Immature natural killer cell (primary cell): ENCODE data around the gene EVPL. TPM values are rescaled to one million over a fixed set of nuclear protein-coding genes. Genes with fewer than 3 reads are reported as not detected.

ENCODE experiments used
- DNase-seq, 3 donors: peaks; one replicate each; pipeline ENCODE4 v3.0.0; 2022; ENCODE audit warnings: mixed read lengths in 1 of 3
- H3K27ac Mint-ChIP-seq, 6 donors: one replicate each; pipeline ENCODE4 v1.8.0; 2020; ENCODE audit warnings: mixed read lengths in 6 of 6, mild to moderate bottlenecking in 5 of 6, inconsistent platforms in 4 of 6, moderate library complexity in 3 of 6
- H3K27me3 Mint-ChIP-seq, 3 donors: one replicate each; pipeline ENCODE4 v1.8.0; 2020 to 2021; ENCODE audit warnings: low read depth in 3 of 3, mild to moderate bottlenecking in 3 of 3, mixed read lengths in 3 of 3, moderate library complexity in 3 of 3, inconsistent platforms in 1 of 3
- H3K36me3 Mint-ChIP-seq, 3 donors: one replicate each; pipeline ENCODE4 v1.8.0; 2020; ENCODE audit warnings: mixed read lengths in 3 of 3, inconsistent platforms in 2 of 3, mild to moderate bottlenecking in 2 of 3
- H3K4me1 Mint-ChIP-seq, 2 donors: one replicate each; pipeline ENCODE4 v1.8.0; 2020; ENCODE audit warnings: inconsistent platforms in 2 of 2, mild to moderate bottlenecking in 2 of 2, mixed read lengths in 2 of 2, moderate library complexity in 1 of 2
- H3K4me3 Mint-ChIP-seq, 5 donors: one replicate each; pipeline ENCODE4 v1.8.0; 2020; ENCODE audit warnings: mild to moderate bottlenecking in 5 of 5, mixed read lengths in 5 of 5, inconsistent platforms in 3 of 5, moderate library complexity in 3 of 5
- H3K9me3 Mint-ChIP-seq, 6 donors: one replicate each; pipeline ENCODE4 v1.8.0; 2020; ENCODE audit warnings: mild to moderate bottlenecking in 6 of 6, mixed read lengths in 6 of 6, inconsistent platforms in 4 of 6, moderate library complexity in 3 of 6
- polyA plus RNA-seq, 3 donors: library from polyadenylated mRNA; unstranded; fragments of 300-500 nt; fragmentation: Illumina TruSeq; gene quantifications; one replicate each; pipeline ENCODE4 v1.2.3, GENCODE V29; 2021

Gene EVPL
- polyA plus RNA-seq, 3 donors from 2014 or later: not detected

- peaks cover 0 to 2% (median 0%) of the 10 kb centered on the region in 3 donors for H3K27me3 Mint-ChIP-seq
- DNase-seq: no peak
- no peak overlapping the region for H3K4me3 Mint-ChIP-seq
- no peaks in the 10 kb centered on the region for H3K9me3 Mint-ChIP-seq
- peaks cover 5 to 27% (median 23%) of the 10 kb centered on the region in 3 donors for H3K36me3 Mint-ChIP-seq
- peaks cover 0 to 1% of the 10 kb centered on the region in 2 donors for H3K4me1 Mint-ChIP-seq
- H3K27ac Mint-ChIP-seq: peak overlapping the region in 2 of 6 donors; percentile 12 to 58
Measured at GRCh38 chr17:76038050-76038449, 10.9 kb upstream of the EVPL start.

DNA sequence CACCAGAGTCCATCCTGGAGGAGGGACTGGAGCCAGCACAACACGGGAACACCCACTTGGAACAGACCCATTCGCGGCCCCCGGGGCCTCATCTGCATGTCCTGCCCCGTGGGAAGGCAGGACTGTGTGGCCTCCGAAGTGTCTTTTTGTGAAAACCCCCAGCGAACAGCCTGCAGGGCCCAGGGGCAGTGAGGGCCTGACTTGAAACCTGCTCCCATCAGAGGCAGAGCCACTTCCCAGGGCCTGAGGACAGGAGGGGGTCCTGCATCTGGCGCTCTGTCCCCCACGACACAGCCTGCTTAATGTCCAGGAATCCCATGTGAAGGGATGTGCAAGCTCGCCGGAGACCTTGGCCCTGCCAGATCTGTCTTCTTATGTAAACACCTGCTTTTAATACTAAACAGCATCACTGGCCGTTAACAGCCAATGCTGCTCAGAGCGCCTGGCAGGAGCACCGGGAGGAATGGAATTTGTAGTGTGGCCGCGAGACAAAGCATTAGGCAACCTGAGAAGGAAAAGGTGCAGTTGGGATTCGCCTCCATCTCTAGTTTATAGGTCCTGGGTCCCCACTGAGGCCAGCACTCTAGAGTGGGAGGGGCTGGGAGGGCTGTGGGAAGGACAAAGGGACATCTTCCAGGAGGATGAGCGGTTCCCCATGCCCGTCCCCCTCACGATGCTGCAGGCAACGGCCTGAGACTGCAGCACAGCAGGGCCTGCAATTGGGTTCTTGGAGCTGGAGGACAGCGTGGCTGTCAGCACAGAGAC is 9.6 kb upstream of the EVPL start:
- H3K9me3 Mint-ChIP-seq: no peaks in the 10 kb centered on the region
- H3K4me1 Mint-ChIP-seq: peaks cover 0 to 1% of the 10 kb centered on the region in 2 donors
- no peak for DNase-seq
- H3K36me3 Mint-ChIP-seq: peaks cover 5 to 27% (median 23%) of the 10 kb centered on the region in 3 donors
- no peak overlapping the region for H3K4me3 Mint-ChIP-seq
- H3K27ac Mint-ChIP-seq: peak overlapping the region in 2 of 6 donors; percentile 16 to 26
- H3K27me3 Mint-ChIP-seq: peaks cover 0 to 2% (median 0%) of the 10 kb centered on the region in 3 donors

GRCh38 chr17:76034428-76035350 is 7.6 kb upstream of the EVPL start:
- peaks cover 0 to 16% (median 15%) of the 10 kb centered on the region in 3 donors for H3K36me3 Mint-ChIP-seq
- H3K27ac Mint-ChIP-seq: no peak overlapping the region
- DNase-seq: no peak
- H3K4me1 Mint-ChIP-seq: peaks cover 5 to 6% of the 10 kb centered on the region in 2 donors
- peaks cover 0 to 2% (median 2%) of the 10 kb centered on the region in 3 donors for H3K27me3 Mint-ChIP-seq
- no peak overlapping the region for H3K4me3 Mint-ChIP-seq
- no peaks in the 10 kb centered on the region for H3K9me3 Mint-ChIP-seq

DNA sequence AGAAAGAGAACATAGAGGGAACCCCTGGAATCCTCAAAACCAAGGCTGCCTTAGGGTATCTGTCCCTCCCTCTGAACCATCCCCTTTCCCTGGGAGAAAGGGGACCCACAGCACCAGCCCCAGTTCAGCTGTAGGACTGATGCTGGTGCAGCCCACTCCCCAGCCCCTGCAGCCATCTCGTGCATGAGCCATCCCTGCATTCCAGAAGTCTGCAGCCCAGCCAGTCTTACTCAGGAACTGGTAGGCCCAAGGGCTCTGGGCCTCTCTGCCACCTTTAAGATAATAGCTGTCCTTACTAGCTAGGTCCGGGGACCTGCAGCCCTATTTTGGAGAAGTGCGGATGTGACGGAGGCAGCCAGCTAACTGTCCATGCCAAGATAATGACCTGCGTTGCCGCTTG is 6.0 kb upstream of the EVPL start:
- Mint-ChIP-seq H3K4me3 (no peak overlapping the region), H3K4me1 (peaks cover 13 to 14% of the 10 kb centered on the region in 2 donors), H3K9me3 (no peaks in the 10 kb centered on the region), H3K36me3 (peaks cover 0 to under 1% (median 0%) of the 10 kb centered on the region in 3 donors), H3K27me3 (peaks cover 0 to 5% (median under 1%) of the 10 kb centered on the region in 3 donors), H3K27ac (no peak overlapping the region)
- no peak for DNase-seq

DNA sequence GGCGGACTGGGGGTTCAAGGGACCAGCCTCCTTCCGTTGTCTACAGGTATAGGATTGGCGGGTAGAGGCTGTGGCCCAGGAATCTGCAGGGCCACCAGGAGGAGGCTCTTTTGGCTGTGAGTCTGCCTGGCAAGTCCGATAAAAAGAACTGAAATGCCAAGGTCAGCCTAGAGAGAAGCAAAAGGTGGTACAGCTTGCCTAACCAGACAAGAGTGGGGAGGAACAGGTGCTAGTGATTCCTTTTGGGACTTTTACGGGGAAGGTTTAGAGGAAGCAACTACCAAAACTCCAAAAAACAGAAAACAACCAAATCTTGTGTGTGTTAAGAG is 5.6 kb upstream of the EVPL start:
- no peaks in the 10 kb centered on the region for H3K9me3 Mint-ChIP-seq
- H3K27ac Mint-ChIP-seq: no peak overlapping the region
- no peak for DNase-seq
- peaks cover 0 to 5% (median 0%) of the 10 kb centered on the region in 3 donors for H3K27me3 Mint-ChIP-seq
- H3K4me3 Mint-ChIP-seq: no peak overlapping the region
- peaks cover 13 to 14% of the 10 kb centered on the region in 2 donors for H3K4me1 Mint-ChIP-seq
- H3K36me3 Mint-ChIP-seq: no peaks in the 10 kb centered on the region

DNA sequence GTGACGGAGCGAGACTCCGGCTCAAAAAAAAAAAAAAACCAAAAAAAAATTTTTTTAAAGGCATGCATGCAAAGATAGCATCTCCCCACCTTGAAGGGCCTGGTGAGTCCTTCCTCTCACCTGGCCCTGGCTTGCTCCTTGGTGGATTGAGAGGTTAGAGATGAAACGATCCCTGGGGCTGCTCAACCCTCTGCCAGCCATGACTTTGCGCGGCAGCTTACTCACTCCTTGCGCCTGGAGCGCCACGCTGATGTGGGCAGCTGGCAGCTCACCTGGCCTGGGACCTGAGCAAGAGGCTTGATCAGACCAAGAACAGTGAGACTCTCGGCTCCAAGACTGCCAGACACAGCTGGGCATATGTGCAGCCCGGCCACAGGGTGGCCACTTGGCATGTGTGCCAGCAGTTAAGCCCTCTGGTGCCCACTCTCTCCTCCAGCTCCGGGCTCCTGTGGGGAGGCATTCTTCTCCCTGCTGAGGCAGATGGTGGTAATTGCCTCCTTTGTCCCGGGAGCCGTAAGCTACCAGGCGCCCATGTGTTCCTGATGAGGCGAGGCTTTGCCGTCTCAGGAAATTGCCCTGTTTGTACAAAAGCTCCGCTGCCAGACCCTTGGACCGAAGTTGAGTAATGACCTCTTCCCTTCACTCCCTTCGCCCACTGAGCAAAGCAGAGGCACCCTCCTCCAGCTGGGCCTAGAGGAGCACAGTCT is 5.1 kb upstream of the EVPL start:
- no peak overlapping the region for H3K27ac Mint-ChIP-seq

GRCh38 chr17:76026714-76027158 is 370 bp downstream of the EVPL start:
- no peaks in the 10 kb centered on the region for H3K36me3 Mint-ChIP-seq
- no peak overlapping the region for H3K27ac Mint-ChIP-seq
- H3K4me3 Mint-ChIP-seq: no peak overlapping the region
- peaks cover 12 to 13% of the 10 kb centered on the region in 2 donors for H3K4me1 Mint-ChIP-seq
- H3K27me3 Mint-ChIP-seq: peaks cover 0 to 5% (median 0%) of the 10 kb centered on the region in 3 donors
- no peaks in the 10 kb centered on the region for H3K9me3 Mint-ChIP-seq
- DNase-seq: no peak

More for the DNA sequence above, 5.1 kb upstream of the EVPL start:
- DNase-seq: no peak
- Mint-ChIP-seq H3K36me3 (no peaks in the 10 kb centered on the region), H3K4me3 (no peak overlapping the region), H3K27me3 (peaks cover 0 to 5% (median 0%) of the 10 kb centered on the region in 3 donors), H3K9me3 (no peaks in the 10 kb centered on the region), H3K4me1 (peaks cover 13 to 14% of the 10 kb centered on the region in 2 donors)

DNA sequence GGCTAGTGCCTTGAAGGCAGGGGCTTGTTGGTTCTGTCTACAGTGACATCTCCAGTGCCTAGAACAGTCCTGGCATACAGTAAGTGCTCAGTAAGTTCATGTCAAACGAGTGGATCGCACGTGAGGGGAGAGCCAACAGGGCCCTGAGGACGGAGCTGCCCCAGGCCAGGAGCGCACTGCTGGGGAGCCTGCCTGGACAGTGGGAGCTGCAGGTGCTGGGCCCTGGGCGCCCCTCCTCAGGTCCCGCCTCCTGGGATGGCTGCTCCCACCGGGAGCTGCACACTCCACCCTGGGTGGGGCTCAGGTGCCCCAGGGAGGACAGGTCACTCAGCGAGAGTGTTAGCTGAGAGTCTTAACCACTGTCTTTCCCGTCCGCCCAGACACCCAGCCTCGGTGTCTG is 1.8 kb downstream of the EVPL start:
- H3K27ac Mint-ChIP-seq: no peak overlapping the region
- H3K4me1 Mint-ChIP-seq: peaks cover 12 to 13% of the 10 kb centered on the region in 2 donors
- H3K9me3 Mint-ChIP-seq: no peaks in the 10 kb centered on the region

DNA sequence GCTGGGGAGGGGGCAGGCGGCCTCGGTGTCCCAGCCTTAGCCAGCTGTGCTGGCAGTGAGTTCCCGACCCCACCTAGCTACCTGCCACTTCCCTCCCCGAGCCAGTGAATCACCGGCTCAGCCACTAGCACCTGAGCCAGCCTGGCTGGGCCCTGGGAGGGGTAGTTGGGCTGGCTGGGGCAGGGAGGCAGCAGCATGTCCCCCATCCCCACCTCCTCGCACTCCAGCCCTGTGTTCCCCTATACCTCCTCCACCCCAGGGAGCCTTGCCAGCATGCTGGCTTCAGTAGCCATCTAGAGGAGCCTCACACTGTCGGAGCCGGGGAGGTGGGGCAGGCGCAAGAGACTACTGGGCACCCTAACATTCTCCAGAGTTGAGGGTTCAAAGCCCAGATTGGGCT is 2.8 kb downstream of the EVPL start:
- no peaks in the 10 kb centered on the region for H3K27me3 Mint-ChIP-seq

More for the DNA sequence above, 1.8 kb downstream of the EVPL start:
- DNase-seq: no peak
- H3K36me3 Mint-ChIP-seq: no peaks in the 10 kb centered on the region
- peaks cover 0 to 5% (median 0%) of the 10 kb centered on the region in 3 donors for H3K27me3 Mint-ChIP-seq
- no peak overlapping the region for H3K4me3 Mint-ChIP-seq

GRCh38 chr17:76023900-76024237 is 3.2 kb downstream of the EVPL start:
- no peak overlapping the region for H3K27ac Mint-ChIP-seq
- no peaks in the 10 kb centered on the region for H3K36me3 Mint-ChIP-seq
- no peaks in the 10 kb centered on the region for H3K9me3 Mint-ChIP-seq
- H3K4me3 Mint-ChIP-seq: no peak overlapping the region
- DNase-seq: no peak
- no peaks in the 10 kb centered on the region for H3K27me3 Mint-ChIP-seq
- no peaks in the 10 kb centered on the region for H3K4me1 Mint-ChIP-seq

More for the DNA sequence above, 2.8 kb downstream of the EVPL start:
- H3K36me3 Mint-ChIP-seq: no peaks in the 10 kb centered on the region
- peaks cover 5% of the 10 kb centered on the region in 2 donors for H3K4me1 Mint-ChIP-seq
- DNase-seq: no peak
- no peak overlapping the region for H3K27ac Mint-ChIP-seq
- no peaks in the 10 kb centered on the region for H3K9me3 Mint-ChIP-seq
- H3K4me3 Mint-ChIP-seq: no peak overlapping the region

DNA sequence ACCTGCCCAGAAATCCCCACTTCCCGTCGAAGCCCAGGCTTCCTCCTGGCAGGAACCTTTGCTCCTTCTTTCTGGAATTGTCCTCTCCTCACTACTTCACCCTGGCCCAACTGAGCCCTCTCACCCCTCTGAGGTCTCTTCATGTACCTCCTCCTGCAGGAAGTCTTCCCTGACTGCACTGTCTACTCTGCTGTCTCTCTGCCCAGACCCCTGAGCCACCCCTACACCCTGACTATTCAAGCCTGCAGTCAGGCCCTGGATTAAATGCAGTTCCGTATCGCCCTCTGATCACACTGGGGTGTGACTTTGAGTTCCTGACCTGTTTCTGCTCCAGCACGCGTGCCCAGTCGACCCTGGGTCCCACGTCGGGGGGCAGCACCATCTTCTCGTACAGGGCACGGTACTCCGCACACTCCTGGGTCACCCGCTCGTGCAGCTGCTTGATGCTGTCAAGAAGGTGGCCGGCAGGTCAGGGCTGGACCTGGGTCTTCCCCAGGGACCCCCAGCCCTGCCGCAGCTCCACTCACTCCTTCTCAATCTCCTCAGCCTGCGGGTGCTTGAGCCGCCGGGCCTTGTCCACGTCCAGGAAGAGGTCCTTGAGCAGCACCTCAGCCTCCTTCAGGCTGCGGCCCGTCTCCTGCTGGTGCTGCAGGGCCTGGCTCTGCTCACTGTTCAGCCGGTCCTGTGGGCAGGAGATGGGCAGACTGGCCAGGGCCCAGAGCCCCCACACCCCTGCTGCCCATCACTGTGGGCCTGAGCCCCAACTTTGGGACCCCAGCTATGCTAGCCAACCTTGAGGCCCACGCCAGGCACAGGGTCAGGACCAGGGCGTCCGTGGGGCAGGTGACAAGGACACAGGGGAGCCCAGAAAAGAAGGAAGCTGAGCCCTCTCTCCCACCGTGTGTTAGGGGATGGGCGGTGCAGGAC is 3.9 kb downstream of the EVPL start:
- Mint-ChIP-seq H3K27ac (no peak overlapping the region), H3K36me3 (no peaks in the 10 kb centered on the region), H3K4me1 (no peaks in the 10 kb centered on the region), H3K9me3 (no peaks in the 10 kb centered on the region), H3K27me3 (no peaks in the 10 kb centered on the region), H3K4me3 (no peak overlapping the region)
- DNase-seq: no peak

DNA sequence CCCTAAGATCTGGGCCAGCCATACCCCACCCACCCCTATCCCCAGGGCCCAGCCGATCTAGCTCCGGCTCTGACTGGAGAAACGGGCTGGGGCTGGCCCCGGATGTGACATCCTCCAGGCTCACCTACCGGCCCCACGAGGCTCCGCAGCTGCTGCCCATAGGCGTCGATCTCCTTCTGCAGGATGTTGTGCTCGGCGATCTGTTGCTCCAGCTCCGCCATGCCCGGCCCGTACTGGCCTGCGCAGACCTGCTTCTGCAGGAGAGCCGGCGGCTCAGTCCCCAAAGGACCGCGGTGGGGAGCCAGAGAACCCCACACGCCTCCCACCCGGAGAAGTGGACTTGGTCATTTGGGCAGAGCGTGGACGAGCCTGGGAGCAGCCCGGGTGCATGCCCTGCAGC is 4.8 kb downstream of the EVPL start:
- H3K27me3 Mint-ChIP-seq: no peaks in the 10 kb centered on the region
- H3K4me1 Mint-ChIP-seq: no peaks in the 10 kb centered on the region
- no peak overlapping the region for H3K27ac Mint-ChIP-seq
- no peak overlapping the region for H3K4me3 Mint-ChIP-seq
- H3K36me3 Mint-ChIP-seq: no peaks in the 10 kb centered on the region
- no peaks in the 10 kb centered on the region for H3K9me3 Mint-ChIP-seq
- DNase-seq: no peak
